OCI-LY1 (cell line): Measurements from ENCODE around the gene NSUN2.

ENCODE experiments used
- EZH2 ChIP-seq: fragments of 200-600 bp; sonication (generic), shearing (Covaris generic); IDR thresholded peaks from 2 replicates; pipeline ENCODE4 v1.8.0; 2017; ENCODE audit warnings: borderline replicate concordance, mixed run types, mild to moderate bottlenecking, antibody characterized with exemption, low read length, moderate library complexity, mixed read lengths
- TF ChIP-seq, protein P1 (sequence below): fragments of 200-600 bp; sonication (generic), shearing (Covaris generic); IDR thresholded peaks from 2 replicates; pipeline ENCODE4 v1.5.1; 2017; ENCODE audit warnings: mild to moderate bottlenecking, antibody characterized with exemption, low read length, moderate library complexity, mixed read lengths

DNA sequence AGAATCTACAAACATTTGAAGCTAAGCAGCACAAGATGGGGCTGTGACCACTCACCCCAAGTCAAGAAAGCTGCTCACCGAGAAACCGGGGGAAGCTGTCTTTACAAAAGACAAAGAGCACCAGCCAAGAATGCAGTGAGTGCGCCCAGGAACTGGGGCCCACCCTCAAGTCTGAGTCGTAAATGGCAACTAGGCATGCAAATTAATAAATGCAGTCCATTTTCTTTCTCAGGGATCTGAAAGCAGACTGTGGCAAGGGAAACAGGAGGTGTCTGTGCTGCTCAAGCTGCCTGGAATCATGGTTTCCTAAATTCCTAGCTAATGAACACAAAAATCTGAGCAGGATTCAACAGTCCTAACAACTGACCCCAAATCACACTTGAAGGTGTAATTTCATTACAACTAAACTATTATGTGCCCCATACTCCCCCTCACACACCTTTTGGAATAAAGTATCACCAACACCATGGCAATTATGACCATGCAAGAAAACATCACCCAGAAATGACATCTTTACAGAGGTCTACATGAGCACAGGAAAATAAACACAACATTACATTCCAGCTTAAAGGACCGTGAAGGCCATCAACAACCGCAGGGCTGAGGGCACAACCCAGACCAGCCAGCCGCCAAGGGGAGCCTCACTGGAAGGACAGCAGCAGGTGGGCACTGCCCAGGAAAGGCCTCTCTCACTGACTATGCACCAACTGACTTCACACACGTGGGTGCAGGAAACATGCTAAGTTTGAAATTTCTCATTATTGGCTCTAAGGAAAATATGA, 17.6 kb downstream of the NSUN2 start:
- TF ChIP-seq, protein P1, sequence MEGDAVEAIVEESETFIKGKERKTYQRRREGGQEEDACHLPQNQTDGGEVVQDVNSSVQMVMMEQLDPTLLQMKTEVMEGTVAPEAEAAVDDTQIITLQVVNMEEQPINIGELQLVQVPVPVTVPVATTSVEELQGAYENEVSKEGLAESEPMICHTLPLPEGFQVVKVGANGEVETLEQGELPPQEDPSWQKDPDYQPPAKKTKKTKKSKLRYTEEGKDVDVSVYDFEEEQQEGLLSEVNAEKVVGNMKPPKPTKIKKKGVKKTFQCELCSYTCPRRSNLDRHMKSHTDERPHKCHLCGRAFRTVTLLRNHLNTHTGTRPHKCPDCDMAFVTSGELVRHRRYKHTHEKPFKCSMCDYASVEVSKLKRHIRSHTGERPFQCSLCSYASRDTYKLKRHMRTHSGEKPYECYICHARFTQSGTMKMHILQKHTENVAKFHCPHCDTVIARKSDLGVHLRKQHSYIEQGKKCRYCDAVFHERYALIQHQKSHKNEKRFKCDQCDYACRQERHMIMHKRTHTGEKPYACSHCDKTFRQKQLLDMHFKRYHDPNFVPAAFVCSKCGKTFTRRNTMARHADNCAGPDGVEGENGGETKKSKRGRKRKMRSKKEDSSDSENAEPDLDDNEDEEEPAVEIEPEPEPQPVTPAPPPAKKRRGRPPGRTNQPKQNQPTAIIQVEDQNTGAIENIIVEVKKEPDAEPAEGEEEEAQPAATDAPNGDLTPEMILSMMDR, result no peak
- no peak for TF ChIP-seq EZH2
